HS-5 (cell line): ENCODE results near the gene ALKAL2.
"Not testable (repeated sequence)": the region's sequence is repeated elsewhere in the genome, so short reads cannot be mapped to it uniquely, and the experiment has no call there.

Source experiments
- DNase-seq: peaks from one replicate; pipeline ENCODE4 v3.0.0-alpha.2; 2012; ENCODE audit warnings: low read depth

The ALKAL2 gene, protein sequence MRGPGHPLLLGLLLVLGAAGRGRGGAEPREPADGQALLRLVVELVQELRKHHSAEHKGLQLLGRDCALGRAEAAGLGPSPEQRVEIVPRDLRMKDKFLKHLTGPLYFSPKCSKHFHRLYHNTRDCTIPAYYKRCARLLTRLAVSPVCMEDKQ

DNA sequence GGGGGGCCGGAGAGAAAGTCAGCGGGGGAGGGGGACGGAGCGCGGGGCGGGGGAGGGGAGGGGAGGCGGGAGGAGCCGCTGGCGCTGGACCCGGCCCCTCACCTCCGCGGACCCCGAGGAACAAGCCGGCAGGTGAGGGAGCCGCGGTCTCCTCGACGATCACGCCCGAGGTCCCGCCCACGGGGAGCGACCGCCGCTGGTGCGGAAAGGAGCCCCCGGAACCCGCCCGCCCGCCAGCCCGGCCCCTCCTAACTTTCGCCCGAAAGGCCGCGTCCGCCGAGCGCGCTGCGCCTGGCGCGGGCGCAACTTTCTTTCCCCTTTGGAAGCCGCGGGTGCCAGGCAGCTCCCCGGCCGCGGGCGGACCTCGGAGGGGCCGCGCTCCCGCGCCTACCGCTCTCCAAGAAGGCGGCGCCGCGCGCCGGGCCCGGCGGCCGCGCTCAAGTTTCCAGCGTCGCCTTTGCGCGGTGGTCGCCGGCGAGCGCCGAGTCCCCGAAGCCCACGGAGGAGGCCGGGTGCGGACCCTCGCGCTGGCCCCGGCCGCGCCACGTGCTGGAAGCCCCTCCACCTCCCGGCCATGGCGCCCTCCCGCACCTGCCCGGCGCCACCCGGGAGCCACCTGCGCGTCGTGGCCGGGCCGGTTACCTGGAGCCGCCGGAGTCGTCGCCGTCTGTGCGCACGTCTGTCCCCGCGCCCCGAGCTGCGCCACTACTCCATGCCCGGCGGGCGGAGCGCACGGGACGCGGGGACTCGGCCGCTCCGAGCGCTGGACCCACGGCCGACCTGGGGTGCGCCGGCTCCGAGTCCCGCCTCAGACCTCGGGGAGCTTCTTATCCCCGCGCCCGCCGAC, at the start of gene ALKAL2:
Gene ALKAL2, minus strand, starts transcription at position 181 of the 847 bp plus-strand sequence. CDS start 256 bp downstream, outside the sequence.
- no peak for DNase-seq

DNA sequence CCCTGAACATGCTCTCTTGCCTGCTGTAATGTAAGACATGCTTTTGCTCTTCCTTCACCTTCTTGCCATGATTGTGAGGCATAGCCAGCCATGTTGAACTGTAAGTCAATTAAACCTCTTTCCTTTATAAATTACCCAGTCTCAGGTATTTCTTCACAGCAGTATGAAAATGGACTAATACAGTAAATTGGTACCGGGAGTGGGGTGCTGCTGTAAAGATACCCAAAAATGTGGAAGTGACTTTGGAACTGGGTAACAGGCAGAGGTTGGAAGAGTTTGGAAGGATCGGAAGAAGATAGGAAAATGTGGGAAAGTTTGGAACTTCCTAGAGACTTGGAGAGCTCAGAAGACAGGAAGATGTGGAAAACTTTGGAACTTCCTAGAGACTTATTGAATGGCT, 49.1 kb upstream of the ALKAL2 start:
- DNase-seq = not testable (repeated sequence)

DNA sequence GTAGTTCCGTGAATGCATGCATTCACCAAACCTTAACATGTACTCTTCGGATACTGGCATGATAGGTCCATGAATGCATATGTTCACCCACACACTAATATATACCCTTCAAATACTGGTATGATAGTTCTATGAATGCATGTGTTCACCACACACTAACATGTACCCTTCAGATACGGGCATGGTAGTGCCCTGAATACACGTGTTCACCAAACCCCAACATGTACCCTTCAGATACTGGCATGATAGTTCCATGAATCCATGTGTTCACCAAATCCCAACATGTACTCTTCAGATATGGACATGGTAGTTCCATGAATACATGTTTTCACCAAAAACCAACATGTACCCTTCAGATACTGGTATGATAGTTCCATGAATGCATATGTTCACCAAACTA, 48.5 kb upstream of the ALKAL2 start:
- DNase-seq = no peak

DNA sequence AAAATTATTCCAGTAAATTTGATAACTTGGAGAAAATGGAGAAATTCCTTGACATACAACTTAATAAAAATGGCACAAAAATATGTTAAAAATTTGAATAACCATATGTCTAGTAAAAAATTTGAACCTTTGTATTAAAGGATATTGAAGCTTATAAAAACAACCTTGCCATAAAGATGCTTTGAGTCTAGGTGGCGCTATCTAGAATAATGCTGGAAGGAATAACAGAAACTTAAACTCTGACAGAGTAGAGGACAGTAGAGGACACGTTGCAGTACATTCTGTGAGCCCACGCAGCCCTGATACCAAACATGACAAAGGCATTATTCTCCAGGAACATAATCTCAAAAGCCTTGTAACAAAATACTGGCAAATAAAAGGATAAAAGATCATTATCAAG, 44.7 kb upstream of the ALKAL2 start:
- no peak for DNase-seq

DNA sequence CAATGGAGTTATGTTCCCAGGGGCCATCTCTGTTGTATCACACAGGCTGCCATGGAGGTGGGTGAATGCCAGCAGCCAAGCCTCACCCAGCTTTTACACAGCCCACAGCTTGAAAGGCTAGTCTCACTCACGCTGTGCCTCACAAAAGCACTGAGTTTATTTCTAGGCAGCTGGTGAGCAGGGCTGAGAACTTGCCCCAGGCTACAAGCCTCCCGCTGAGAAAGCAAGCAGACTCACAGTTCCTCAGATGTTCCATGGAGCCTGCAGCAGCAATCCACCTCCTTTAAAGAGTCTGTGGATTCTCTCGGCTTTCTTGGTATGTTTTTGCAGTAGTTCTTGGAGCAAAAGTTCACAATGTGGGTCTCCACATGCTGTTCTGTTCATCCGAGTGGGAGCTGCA, 40.9 kb upstream of the ALKAL2 start:
- no peak for DNase-seq

DNA sequence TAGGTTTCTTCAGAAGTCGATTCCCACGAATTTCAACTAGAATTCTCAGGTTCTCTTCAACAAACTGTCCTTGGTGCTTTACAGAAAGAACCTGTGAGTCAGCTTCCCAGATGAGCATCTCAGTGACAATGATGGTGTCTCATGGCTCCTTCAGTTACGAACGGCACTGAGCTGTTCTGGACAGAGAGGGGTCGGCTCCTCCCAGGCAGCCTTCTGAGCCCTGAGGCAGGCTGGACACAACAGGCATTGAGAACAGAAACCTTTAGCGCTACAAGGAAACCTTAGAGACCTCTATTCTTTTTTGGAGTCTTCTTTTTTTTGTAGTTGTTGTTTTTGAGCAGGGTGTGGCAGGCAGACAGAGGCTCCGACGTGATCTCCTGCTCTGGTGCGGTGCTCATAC, 35.1 kb upstream of the ALKAL2 start:
- no peak for DNase-seq

DNA sequence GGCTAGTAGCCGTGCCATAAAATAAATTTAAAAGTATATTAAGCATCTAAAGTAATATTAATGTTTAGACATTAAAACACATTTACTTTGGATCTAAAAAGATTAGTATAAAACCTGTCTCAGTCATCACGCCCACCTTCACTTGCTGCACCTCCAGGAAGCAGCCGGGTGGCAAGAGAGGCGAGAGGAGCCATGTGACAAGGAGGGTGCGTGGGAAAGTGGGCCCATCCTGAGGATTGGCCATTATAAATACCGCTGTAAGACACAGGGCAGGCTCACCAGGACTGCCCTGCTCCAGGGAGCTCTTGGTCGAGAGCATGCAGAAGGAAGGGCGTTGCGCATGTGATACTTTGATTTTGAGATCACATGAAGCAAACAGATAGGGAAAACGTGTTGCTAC, 34.4 kb upstream of the ALKAL2 start:
- no peak for DNase-seq

DNA sequence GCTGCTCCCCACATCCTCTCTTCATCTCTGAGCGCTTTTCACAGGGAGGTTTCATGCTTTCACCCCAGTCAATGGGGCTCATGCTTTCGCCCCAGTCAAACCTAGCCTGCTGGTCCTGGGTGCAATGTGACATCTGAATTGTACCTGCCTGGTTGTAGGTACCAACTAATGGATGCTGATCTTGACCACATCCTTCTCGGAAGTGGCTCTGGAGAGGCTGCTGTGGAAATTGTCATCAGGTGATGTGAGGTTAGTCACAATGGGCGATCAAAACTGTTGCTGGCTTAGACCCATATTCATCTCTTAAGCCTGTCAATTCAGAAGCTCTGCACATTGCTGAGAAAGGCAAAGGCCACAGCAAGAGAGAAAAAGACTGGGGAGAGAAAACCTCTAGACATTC, 32.7 kb upstream of the ALKAL2 start:
- DNase-seq = no peak

DNA sequence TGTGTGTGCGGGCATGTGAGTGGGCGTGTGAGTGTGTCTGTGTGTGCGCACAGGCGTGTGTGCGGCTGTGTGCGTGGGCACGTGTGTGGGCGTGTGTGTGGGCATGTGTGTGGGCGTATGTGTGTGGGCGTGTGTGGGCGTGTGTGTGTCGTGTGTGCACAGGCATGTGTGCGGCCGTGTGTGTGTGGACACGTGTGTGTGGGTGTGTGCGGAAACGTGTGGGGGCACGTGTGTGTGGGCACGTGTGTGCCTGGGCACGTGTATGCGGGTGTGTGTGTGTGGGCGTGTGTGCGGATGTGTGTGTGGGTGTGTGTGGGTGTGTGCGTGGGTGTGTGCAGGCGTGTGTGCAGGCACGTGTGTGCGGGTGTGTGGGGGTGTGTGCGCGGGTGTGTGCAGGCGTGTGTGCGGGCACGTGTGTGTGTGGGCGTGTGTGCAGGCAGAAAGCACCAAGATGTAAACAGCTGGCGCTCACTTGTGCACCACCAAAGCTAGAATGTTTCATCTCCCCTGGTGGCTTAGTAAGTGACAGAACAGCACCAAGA, 31.2 kb upstream of the ALKAL2 start:
- DNase-seq = no peak

DNA sequence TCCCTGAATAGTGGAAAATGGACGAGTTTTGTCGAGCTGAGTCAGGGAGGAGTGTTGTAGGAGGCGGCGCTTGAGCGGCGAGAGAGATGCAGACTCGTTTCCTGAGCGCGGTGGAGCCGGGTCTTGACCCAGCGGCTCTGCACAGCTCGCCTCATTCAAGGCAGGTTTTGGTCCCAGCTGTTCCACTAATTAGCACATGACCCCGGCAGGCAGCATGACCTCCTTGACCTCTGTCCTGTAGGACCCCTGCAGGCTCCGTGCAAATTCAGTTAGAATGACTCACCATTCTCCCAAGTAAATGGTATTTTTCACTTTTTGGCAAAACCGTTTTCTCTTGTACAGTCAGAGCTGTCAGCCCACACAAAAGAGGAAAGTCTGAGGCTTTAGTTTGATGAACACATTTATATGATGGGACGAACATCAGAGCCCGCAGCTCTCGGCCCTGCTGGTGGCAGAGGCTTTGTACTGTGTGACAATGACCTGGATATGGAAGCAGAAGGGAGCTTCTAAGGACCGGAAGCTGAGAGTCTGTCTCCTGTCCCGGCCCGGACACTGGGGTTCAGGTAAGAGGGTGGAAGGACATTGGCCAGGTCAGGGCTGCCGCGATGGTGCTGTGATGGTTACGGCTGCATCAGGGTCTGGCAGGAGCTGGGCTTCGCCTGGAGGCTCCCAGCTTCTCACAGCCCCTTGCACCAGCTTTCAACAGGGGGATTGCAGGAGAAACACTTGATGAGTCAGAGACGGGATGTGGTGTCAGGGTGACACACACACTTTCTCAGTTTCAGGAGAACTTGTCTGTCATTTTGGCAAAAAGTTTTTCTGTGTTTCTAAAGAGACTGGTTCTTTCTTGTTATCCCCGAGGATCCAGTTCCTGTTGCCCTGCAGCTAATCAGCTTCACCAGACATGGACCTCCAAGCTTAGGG, 29.9 kb upstream of the ALKAL2 start:
- no peak for DNase-seq

DNA sequence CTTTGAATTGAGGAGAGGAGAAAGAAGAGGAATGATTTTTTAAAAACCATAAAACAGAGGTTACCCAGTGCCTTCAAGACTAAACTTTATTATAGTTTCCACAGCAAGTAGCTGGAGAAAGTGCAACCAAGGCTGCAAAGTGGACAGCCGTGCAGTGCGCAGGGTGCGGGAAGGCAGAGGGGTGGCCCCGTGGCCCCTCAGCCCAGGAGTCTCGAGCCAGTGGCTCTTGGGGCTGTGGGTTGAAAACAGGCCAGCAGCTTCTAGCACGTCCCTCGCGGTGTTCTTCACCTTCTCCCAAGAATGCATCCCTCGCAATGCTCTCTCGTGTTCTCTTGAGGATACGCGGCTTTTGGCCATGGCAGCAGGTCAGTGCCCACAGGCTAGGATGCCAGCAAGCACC, 28.5 kb upstream of the ALKAL2 start:
- DNase-seq = no peak

DNA sequence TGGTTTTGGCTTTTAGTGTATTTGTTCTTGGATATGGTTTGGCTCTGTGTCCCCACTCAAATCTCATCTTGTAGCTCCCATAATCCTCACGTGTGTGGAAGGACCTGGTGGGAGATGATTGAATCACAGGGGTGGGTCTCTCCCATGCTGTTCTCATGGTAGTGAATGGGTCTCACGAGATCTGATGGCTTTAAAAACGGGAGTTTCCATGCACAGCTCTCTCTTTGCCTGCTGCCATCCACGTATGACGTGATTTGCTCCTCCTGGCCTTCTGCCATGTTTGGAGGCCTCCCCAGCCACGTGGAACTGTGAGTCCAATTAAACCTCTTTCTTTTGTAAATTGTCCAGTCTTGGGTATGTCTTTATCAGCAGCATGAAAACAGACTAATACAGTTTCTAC, 28.0 kb upstream of the ALKAL2 start:
- DNase-seq = not testable (repeated sequence)

DNA sequence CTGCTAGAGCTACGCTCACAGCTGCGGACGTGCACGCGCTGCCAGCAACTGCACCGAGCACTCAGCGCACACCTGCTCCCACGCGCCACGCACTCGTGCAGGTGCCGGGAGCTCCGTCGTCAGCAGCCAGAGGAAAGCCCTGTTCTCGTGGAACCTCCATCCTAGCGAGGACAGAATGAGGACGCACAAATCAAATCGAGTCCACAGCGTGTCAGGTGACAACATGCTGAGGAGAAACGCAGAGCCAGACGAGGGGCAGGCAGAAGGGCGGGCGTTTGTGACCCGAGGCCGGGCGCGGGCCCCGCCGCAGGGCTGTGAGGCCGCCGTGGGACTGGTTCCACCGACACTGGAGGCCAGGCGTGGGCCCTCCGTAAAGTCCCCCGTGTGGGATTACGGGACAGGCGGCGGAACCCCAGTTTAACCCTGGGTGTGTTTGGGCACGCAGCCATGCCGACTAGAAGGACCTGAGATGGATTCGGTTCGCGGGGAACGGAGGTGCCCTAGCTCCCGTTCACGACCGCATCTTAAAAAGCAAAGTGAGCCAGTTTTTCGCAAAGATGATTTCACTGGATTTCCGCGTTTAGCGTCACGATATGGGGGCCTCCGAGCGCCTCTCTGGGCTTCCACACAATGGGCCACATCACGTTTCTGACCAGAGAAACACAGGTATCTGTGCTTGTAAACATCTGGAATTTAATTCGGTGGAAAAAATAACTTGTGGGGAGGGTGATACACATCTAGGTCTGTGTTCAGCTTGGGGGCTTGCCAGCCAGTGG, 26.9 kb upstream of the ALKAL2 start:
- DNase-seq = no peak

DNA sequence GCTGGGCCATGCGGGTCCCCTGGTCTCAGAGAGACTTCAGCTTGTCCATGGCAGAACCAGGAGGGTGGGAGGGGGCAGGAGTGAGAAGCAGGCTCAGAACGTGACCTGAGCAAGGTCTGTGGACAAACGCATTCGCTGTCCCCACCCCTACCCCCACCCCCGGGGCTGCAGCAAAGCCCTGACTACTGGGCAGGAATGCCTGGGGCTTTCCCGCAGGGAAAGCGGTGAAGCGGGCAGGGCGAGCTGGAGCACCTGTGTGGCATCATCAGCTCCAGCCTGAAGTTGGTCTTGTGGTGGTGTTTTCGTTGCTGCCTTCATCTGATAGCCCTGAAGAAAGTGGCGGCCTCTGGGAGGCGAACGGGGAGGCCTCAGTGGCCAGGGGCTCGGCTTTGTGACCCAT, 26.1 kb upstream of the ALKAL2 start:
- no peak for DNase-seq

DNA sequence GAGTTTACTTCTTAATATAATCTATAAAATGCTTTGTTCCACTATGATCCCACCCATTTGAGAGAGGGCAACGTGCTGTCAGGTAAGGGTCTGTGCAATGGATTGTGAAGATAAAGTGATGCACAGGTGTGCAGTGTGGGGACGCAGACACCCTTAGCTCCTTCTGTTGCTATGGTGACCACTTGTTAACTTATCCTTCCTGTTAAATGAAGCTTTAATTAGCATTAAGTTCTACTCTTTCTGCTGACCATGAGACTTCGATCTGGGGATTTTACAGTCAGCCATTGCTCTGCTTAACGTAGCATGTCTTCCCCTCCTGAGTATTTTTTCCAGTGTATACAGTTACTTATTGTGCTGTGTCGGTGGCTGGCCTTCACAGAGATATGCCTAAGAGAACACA, 23.1 kb upstream of the ALKAL2 start:
- no peak for DNase-seq

DNA sequence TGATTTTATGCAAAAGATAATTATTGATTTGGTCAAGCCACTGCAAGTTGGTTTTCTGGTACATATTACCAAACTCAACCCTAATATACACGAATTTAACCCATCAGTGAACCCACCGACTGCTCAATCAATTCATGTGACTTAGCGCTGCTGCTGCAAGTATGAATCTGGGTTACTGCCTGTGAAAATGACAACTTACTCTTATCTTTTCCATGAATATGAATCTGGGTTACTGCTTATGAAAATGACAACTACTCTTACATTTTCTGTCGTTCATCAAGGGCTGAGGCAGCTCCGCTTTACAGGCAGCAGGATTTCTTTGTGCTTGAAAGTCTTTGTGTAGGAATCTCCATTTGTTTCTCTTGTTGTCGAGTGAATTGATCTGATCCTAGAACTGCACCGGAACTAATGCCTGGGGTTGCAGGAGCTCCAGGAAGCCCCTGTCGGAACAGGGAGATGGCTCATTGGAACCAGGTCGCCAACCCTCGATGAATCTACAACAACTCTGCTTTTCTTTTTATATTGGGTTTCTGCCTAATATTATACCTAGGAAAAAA, 22.1 kb upstream of the ALKAL2 start:
- no peak for DNase-seq

DNA sequence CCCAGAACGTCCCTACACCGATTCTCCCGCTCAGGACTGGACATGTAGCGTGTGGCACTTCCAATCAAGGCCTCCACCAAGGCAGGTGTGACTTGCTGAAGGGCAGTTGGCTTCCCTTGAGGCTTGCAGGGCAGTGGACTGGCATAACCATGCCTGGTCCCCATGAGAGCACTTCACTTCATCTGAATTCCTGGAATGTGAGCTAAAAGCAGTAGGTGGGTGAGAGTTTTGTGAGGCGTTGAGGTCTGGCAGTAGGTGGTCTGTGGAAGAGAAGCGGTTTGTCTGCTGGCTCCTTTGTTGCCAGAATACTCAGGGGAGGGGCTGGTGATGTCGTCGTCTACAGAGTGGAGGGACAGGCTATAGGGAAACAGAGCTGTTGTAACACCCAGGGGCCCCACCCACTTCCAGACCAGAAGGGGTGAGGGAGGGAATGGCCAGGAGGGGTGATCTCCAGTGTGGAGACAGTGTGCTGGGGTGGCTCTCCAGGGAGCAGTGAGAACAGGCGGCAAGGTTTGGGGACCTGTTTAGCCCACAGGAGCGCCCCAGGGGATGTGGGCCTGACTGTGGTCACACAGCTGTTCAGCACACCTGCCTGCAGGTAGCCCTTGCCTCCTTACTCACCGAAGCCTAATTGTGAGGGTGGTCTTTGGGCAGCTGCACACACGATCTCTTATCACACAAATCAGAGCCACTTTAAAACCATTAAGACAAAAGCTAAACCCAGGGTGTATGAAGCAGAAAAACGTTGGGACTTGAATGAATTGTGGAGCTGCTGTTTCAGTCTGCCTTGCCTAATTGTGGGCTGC, 21.5 kb upstream of the ALKAL2 start:
- DNase-seq = no peak

DNA sequence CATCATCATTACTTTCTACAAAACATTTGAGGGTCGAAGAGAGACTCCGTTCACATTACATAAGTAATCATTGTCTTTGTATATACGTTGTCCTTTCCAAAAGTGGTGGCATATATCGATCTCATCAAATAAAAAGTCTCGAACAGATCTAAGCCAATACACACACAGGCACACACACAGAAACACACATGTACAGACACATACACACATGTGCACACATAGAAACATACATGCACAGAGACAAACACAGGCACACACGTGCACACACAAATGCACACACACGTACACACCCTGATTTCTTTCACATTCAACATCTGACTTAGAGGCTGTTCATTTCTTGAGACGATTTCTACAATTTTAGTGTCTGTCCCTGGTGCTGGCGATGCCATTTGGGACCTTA, 17.5 kb upstream of the ALKAL2 start:
- DNase-seq = no peak

DNA sequence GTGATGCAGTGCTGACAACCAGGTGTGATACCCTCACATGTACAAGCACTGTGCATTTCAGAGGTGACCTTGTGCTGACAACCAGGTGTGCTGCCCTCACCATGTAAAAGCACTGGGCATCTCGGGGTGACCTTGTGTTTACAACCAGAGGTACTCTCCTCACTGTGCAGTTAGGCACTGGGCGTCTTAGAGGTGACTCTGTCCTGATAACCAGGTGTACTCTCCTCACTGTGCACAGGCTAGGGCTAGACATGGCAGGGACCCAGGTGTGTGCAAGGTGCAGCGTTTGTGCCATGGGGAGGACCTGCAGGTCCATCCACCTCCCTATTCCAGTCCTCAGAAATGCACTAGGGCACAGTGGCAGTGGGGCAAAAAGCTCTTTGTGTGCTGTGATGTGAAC, 8.5 kb upstream of the ALKAL2 start:
- no peak for DNase-seq

DNA sequence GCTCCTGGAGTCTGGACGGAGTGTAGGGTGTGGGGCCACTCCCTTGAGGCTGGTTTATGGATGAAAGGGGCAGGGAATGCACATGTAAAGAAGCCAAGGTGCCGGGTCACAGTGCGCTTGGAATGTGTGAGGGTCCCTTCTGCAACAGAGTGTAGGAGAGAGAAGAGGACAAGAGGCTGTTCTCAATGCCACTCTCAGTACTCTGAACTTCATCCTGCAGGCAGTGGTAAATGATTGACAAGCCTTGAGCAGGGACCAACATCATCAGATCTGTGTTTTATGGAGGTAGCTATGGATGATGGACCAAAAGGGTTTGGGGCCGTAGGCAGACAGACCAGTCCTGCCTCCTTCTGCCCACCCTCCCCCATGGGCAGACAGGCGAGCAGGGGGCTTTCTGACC, 7.2 kb upstream of the ALKAL2 start:
- no peak for DNase-seq
